ENCODE measurements around the gene NOLC1. TPM values are rescaled to one million over a fixed set of nuclear protein-coding genes. Genes with fewer than 3 reads are reported as not detected.
"Not testable (repeated sequence)": the region's sequence is repeated elsewhere in the genome, so short reads cannot be mapped to it uniquely, and the experiment has no call there.

The NOLC1 gene
- total RNA-seq, 1 donor from 2014 or later = 33.3 TPM

- no peaks in the 10 kb centered on the region for H3K4me1 ChIP-seq
- intact Hi-C loops (cut with DNase I) = no loop called here
- no peak overlapping the region for H3K27ac ChIP-seq
- no peaks in the 10 kb centered on the region for H3K27me3 ChIP-seq
- no peak for TF ChIP-seq CTCF (IDR thresholded peaks at IDR 0.05)
- H3K4me3 ChIP-seq = no peak overlapping the region
- no peaks in the 10 kb centered on the region for H3K9me3 ChIP-seq
- H3K36me3 ChIP-seq = no peaks in the 10 kb centered on the region
- no peak for DNase-seq (ENCODE audit: low spot score in 2 of 2)
Observed at GRCh38 chr10:102185811-102186527, 33.8 kb downstream of the NOLC1 start.

GRCh38 chr10:102188298-102188940 is 36.2 kb downstream of the NOLC1 start:
- no peaks in the 10 kb centered on the region for H3K27me3 ChIP-seq
- TF ChIP-seq CTCF (IDR thresholded peaks at IDR 0.05) = no peak
- H3K9me3 ChIP-seq = no peaks in the 10 kb centered on the region
- H3K27ac ChIP-seq = no peak overlapping the region
- no peaks in the 10 kb centered on the region for H3K4me1 ChIP-seq
- H3K36me3 ChIP-seq = no peaks in the 10 kb centered on the region
- H3K4me3 ChIP-seq = no peak overlapping the region
- no peak for DNase-seq (ENCODE audit: low spot score in 2 of 2)
- intact Hi-C loops (cut with DNase I) = no loop called here

DNA sequence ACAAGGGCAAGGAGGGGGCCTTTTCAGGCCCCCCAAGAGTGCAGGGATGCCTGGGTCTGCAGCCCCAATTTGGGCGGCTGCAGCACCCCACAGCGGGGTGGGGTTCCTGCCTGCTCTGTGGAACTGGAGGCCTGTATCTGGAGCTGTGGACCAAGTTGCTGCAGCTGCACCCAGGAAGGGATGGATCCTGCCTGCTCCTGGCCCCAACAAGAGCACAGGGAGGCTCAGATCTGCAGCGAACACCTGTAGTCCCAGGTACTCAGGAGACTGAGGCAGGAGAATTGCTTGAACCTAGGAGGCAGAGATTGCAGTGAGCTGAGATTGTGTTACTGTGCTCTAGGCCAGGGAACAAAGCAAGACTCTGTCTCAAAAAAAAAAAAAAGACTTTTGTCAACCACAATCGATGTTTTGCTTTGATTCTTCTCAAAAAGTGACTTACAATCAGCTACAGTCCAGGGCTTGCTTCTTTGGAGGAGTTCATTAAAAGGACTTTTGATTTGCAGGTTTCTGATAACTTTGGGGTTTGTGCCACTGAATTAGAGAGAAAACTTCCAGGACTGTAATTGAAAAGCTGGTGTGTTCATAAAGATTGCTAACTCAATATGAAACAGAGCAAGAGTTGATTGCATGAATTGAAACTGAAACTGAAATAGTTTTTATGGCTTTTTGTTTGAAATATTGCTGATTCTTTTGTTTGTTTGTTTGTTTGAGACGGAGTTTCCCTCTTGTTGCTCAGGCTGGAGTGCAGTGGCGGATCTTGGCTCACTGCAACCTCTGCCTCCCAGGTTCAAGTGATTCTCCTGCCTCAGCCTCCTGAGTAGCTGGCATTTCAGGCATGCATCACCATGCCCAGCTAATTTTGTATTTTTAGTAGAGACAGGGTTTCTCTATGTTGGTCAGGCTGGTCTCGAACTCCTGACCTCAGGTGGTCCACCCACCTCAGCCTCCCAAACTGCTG is 37.0 kb downstream of the NOLC1 start:
- H3K36me3 ChIP-seq; H3K27me3 ChIP-seq; intact Hi-C loops (cut with DNase I); H3K4me3 ChIP-seq; H3K9me3 ChIP-seq; H3K4me1 ChIP-seq; DNase-seq (ENCODE audit: low spot score in 2 of 2); H3K27ac ChIP-seq: not testable (repeated sequence)

- Histone ChIP-seq H3K27me3 (no peaks in the 10 kb centered on the region), H3K27ac (no peak overlapping the region), H3K36me3 (no peaks in the 10 kb centered on the region), H3K4me1 (no peaks in the 10 kb centered on the region), H3K4me3 (no peak overlapping the region), H3K9me3 (no peaks in the 10 kb centered on the region)
- no peak for DNase-seq (ENCODE audit: low spot score in 2 of 2)
- no peak for TF ChIP-seq CTCF (IDR thresholded peaks at IDR 0.05)
- intact Hi-C loops (cut with DNase I) = no loop called here
Observed at GRCh38 chr10:102191956-102192355, 39.8 kb downstream of the NOLC1 start.

- intact Hi-C loops (cut with DNase I) = no loop called here
- H3K4me1 ChIP-seq = no peaks in the 10 kb centered on the region
- no peak for TF ChIP-seq CTCF (IDR thresholded peaks at IDR 0.05)
- H3K4me3 ChIP-seq = no peak overlapping the region
- H3K9me3 ChIP-seq = no peaks in the 10 kb centered on the region
- no peak for DNase-seq (ENCODE audit: low spot score in 2 of 2)
- no peaks in the 10 kb centered on the region for H3K36me3 ChIP-seq
- H3K27ac ChIP-seq = no peak overlapping the region
- no peaks in the 10 kb centered on the region for H3K27me3 ChIP-seq
Observed at GRCh38 chr10:102195296-102195870, 43.2 kb downstream of the NOLC1 start.

Measured in ascending aorta (tissue), 2 donors.